ENCODE measurements around the gene PRR7. TPM values are rescaled to one million over a fixed set of nuclear protein-coding genes. Genes with fewer than 3 reads are reported as not detected.

PRR7 gene
- total RNA-seq, 1 experiment from 2014 or later, result 39.2 TPM

GRCh38 chr5:177502886-177503285 is 56.3 kb downstream of the PRR7 start:
- H3K36me3 ChIP-seq (ENCODE audit: control insufficient read depth, insufficient read depth, low read length), result no peaks in the 10 kb centered on the region
- H3K27me3 ChIP-seq (ENCODE audit: control insufficient read depth, insufficient read depth, low read length), result no peaks in the 10 kb centered on the region
- no peak for ATAC-seq
- in situ Hi-C loops (cut with HindIII; ENCODE audit: low pct_unique_long_range_greater_than_20kb, low sequenced_read_pairs), result no loop called here
- no TSS peak for BruUV-seq (replicated peaks)
- no peak for DNase-seq (ENCODE audit: low read depth, low spot score)
- POLR2A ChIA-PET, result no interaction called here
- H3K4me1 ChIP-seq (ENCODE audit: control insufficient read depth, insufficient read depth, low read length), result peaks cover 3% of the 10 kb centered on the region; the same call in 1 of the 2 replicates
- no peaks in the 10 kb centered on the region for H3K9me3 ChIP-seq (ENCODE audit: control insufficient read depth, insufficient read depth, low read depth, low read length)
- intact Hi-C loops (cut with micrococcal nuclease; ENCODE audit: unreplicated experiment), result no loop called here
- CTCF ChIA-PET, result interaction anchor here (0.7 kb wide), 1 partner anchor 125 kb away, joined by 4 read pairs; no protein-coding TSS in a partner anchor
- H3K27ac ChIP-seq (ENCODE audit: low read length), result no peak overlapping the region
- TF ChIP-seq SIN3A (IDR thresholded peaks at IDR 0.05; ENCODE audit: borderline replicate concordance, insufficient read depth, low read depth, low read length) (no peak), POLR2AphosphoS5 (IDR thresholded peaks at IDR 0.05; ENCODE audit: low read depth, low read length) (no peak), CTCF (IDR thresholded peaks at IDR 0.05) (no peak), TCF7L2 (IDR thresholded peaks at IDR 0.05; ENCODE audit: low read depth, low read length) (no peak), REST (IDR thresholded peaks at IDR 0.05; ENCODE audit: insufficient read depth in 1 of 2, low read depth in 2 of 2, low read length in 1 of 2) (no peak)
- no peak overlapping the region for H3K4me3 ChIP-seq (ENCODE audit: low read depth in 2 of 2, low read length in 2 of 2)

GRCh38 chr5:177503351-177504085 is 56.9 kb downstream of the PRR7 start:
- no peaks in the 10 kb centered on the region for H3K9me3 ChIP-seq (ENCODE audit: control insufficient read depth, insufficient read depth, low read depth, low read length)
- no peaks in the 10 kb centered on the region for H3K36me3 ChIP-seq (ENCODE audit: control insufficient read depth, insufficient read depth, low read length)
- peaks cover 3% of the 10 kb centered on the region; the same call in 1 of the 2 replicates for H3K4me1 ChIP-seq (ENCODE audit: control insufficient read depth, insufficient read depth, low read length)
- no peak for ATAC-seq
- in situ Hi-C loops (cut with HindIII; ENCODE audit: low pct_unique_long_range_greater_than_20kb, low sequenced_read_pairs), result no loop called here
- intact Hi-C loops (cut with micrococcal nuclease; ENCODE audit: unreplicated experiment), result no loop called here
- no peak for DNase-seq (ENCODE audit: low read depth, low spot score)
- no peaks in the 10 kb centered on the region for H3K27me3 ChIP-seq (ENCODE audit: control insufficient read depth, insufficient read depth, low read length)
- POLR2A ChIA-PET, result no interaction called here
- H3K4me3 ChIP-seq (ENCODE audit: low read depth in 2 of 2, low read length in 2 of 2), result no peak overlapping the region
- CTCF ChIA-PET, result interaction anchor here (0.7 kb wide), 1 partner anchor 126 kb away, joined by 4 read pairs; no protein-coding TSS in a partner anchor
- no peak for TF ChIP-seq TCF7L2 (IDR thresholded peaks at IDR 0.05; ENCODE audit: low read depth, low read length)
- no peak for TF ChIP-seq REST (IDR thresholded peaks at IDR 0.05; ENCODE audit: insufficient read depth in 1 of 2, low read depth in 2 of 2, low read length in 1 of 2)
- no peak for TF ChIP-seq POLR2AphosphoS5 (IDR thresholded peaks at IDR 0.05; ENCODE audit: low read depth, low read length)
- TF ChIP-seq CTCF (IDR thresholded peaks at IDR 0.05), result no peak
- no peak for TF ChIP-seq SIN3A (IDR thresholded peaks at IDR 0.05; ENCODE audit: borderline replicate concordance, insufficient read depth, low read depth, low read length)
- BruUV-seq (replicated peaks), result no TSS peak
- H3K27ac ChIP-seq (ENCODE audit: low read length), result no peak overlapping the region

Data from Panc1 (cell line).